WTC11 (cell line): ENCODE measurements around the gene DCUN1D5.

Source experiments
- CREB1 ChIP-seq: sonication (generic); formaldehyde crosslinking; IDR thresholded peaks from 2 replicates; pipeline ENCODE4 v1.8.0; 2023; ENCODE audit warnings: mild to moderate bottlenecking, missing genetic modification reagents
- CTCF ChIP-seq: fragments of 200-600 bp; IDR thresholded peaks from 2 replicates; pipeline ENCODE4 v1.8.0; 2022; ENCODE audit warnings: antibody characterized with exemption
- ELF4 ChIP-seq: sonication (generic); formaldehyde crosslinking; IDR thresholded peaks from 2 replicates; pipeline ENCODE4 v1.8.1; 2022; ENCODE audit warnings: low read depth, mild to moderate bottlenecking, moderate library complexity, missing genetic modification reagents
- NR2C2 ChIP-seq: sonication (generic); formaldehyde crosslinking; IDR thresholded peaks from 2 replicates; pipeline ENCODE4 v1.8.0; 2022; ENCODE audit warnings: mild to moderate bottlenecking, missing genetic modification reagents

GRCh38 chr11:103112364-103112763, 20.4 kb upstream of the DCUN1D5 start:
- no peak for TF ChIP-seq NR2C2 (CRISPR knock-in tag)
- TF ChIP-seq ELF4 (CRISPR knock-in tag) = no peak
- no peak for TF ChIP-seq CREB1 (CRISPR knock-in tag)
- no peak for TF ChIP-seq CTCF
